GM18951 (cell line): Measurements from ENCODE around the gene MAB21L4.

Experiments used
- POLR2A ChIP-seq: IDR thresholded peaks from 4 replicates; pipeline ENCODE4 v1.6.1; 2011; ENCODE audit warnings: mild to moderate bottlenecking; ENCODE audit not compliant: insufficient read length, insufficient read depth; ENCODE audit errors: extremely low read depth
- in situ Hi-C: fragments of 300-500 bp; cut with MboI; formaldehyde crosslinking; loops from one replicate; pipeline ENCODE4 v1.12.0; 2022; ENCODE audit warnings: low sequenced_read_pairs, mixed read lengths, inconsistent platforms; ENCODE audit not compliant: unreplicated experiment

MAB21L4 gene

DNA sequence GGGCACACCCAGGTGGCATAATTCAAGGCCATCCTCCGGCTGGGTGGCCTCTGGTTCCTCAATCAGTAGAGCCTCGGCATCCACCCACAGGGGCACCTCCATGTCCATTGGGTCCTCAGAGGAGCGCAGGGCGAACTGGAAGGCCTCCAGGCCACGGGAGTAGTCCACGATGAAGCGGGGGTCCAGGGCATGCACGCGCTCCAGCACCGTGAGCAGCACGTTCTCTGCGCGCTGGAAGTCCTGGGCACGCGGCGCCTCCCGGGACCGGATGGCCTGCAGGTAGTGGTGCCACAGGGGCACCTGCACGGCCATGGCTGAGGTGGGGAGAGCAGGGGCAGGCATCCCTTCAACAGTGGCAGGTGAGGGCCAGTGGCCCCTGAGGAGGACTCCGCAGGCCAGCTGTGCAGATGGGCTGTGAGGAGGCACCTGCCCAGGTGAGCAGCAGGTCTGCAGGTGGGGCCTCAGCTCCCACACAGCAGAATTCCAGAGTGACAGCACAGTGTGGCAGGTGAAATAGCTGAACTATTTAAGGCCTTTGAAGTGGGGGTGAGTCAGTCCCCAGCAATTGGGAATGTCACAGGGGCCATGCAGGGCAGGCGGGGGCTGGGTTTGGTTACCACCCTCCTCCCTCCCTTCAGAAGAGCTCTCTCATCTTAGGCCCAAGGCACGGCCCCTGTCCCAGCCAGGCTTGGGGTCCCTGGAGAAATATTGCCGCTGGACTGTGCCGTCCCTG, at the start of gene MAB21L4:
Gene MAB21L4, minus strand, starts transcription at position 501 of the 733 bp plus-strand sequence. Its CDS starts 159 bp downstream, at position 342.
- in situ Hi-C loops = no loop called here
- TF ChIP-seq POLR2A = no peak

DNA sequence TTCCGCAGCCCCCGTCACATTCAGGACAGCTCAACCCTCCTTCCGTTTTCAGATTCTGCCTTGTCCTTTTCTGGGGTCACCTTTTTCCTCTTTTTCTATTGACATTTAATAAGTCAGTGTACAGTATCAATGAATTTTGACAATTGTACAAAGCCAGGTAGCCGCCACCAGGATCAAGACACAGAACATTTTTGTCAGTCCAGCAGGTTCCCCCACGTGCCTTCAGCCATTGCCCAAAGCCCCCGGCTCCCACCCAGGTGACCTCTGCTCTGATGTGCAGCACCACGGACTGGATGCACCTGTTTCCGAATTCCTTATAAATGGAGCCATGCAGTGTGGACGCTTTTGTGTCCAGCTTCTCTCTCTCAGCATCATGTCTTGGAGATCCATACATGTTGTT, 40.1 kb upstream of the MAB21L4 start:
- TF ChIP-seq POLR2A = no peak
- in situ Hi-C loops = no loop called here

DNA sequence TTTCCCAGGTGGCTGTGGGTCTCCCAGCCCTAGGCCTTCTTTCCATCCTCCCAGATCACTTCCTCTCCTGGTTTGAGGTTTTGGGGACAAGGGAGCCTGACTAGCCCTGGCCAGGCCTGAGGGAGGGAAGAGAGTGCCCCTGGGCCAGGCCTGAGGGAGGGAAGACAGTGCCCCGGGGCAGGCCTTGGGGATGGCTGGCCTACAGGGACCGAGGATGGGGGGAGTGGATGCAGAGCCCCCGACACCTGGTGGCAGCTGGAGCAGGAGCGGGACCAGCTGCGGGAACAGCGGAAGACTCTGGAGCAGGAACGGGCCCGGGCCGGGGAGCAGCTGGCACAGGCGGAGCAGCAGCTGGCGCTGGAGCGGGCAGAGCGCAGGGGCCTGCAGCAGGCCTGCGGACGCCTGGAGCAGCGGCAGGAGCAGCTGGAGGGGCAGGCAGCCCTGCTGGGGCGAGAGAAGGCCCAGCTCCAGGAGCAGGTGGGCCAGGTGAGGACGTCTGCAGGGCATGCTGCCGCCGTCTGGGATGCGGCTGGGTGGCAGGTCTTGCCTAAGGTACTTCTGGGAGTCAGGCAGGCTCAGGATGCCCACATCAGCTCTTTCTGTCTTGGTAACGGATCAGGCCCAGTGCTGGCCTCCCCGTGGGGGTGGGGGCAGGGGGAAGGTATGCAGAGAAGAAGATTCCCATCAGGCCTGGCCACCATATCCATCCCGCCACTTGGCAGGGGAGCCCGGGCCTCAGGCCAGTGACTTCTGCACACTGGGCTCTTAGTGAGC, 39.3 kb upstream of the MAB21L4 start:
- no peak for TF ChIP-seq POLR2A
- in situ Hi-C loops = no loop called here

DNA sequence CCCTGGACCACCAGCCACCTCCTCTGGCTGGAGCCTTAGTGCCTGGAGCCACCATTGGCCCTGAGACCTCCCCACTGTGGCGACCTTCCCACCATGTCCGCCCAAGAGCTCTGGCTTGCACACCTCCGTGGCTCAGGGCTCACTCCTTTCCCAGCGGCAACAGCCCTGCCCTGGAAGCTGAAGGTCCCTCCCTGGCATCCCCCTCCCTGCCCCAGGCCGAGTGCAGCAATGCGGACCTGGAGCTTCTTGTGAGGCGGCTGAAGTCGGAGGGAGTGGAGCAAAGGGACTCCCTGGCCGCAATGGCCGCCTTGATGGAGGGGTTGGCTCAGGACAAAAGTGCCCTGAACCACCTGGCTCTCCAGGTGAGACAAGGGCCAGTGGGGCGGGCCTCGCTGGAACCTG, 38.7 kb upstream of the MAB21L4 start:
- no peak for TF ChIP-seq POLR2A
- in situ Hi-C loops = no loop called here

DNA sequence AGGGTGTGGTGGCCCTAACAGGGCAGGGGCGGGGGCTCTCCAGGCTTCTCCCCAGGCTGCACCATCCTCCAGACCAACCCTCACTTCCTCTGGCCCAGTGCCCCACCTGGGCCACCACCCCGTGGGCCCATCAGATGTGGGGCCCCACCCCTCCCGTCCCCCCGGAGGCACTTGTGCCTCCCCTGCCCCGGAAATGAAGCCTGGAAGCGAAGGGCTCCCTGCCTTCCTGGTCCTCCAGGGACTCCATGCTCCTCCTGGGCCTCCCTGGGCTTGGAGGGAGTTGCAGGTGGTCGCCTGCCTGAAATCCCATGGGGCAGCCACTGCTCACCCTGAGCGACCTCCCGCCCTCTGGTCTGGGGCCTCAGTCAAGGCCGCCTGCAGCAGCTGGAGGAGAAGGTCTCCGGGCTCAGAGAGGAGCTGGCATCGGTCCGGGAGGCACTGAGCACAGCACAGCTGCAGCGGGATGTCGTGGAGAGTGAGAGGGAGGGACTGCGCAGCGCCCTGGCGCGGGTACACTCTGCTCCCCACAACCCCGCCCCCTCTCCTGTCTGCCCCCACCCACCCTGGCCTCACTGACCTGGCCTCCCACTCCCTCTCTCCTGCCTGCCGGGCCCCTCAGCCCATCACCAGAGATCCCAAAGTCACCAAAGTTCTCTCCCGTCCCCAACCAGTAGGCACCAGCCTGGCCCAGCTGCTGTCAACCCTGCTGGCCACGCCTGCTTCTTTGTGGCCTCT, 38.2 kb upstream of the MAB21L4 start:
- no peak for TF ChIP-seq POLR2A
- in situ Hi-C loops = no loop called here

DNA sequence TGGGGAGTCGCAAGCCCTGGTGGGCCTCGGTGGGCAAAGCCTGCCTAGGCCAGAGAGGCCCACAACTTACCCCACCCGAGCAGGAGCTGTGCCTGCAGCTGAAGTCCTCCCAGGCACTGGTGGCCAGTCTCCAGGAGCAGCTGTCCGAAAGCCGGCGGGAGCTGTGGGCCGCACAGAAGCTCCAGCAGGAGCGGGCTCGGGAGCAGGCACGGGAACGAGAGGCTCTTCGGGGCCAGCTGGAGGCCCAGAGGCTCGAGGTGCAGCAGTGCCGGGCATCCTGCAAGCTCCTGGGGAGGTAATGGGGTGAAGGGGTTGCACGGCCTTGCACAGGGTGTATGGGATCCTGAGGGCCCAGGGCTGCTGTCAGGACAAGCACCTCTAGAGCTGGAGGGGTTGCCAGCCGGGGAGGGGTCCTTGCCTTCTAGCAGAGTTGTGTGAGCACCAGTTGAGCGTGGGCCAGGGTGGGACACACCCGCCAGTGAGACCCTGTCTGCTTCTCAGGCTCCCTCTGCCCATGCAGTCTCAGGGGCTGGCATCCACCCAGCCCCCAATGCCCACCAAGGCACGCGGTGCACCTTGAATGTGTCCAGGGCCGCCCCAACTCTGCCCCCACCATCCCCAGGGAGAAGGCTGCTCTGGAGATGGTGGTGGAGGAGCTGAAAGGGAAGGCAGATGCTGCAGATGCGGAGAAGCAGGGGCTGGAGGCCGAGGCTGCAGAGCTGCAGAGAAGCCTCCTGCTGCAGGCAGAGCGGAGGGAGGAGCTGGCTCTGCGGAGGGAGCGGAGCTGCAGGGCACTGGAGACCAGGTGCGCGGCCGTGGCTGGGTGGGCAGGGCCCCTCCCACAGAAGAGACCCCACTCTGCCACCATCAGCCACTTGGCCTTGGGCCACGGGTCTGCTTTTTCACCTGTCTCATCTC, 37.4 kb upstream of the MAB21L4 start:
- in situ Hi-C loops = no loop called here

DNA sequence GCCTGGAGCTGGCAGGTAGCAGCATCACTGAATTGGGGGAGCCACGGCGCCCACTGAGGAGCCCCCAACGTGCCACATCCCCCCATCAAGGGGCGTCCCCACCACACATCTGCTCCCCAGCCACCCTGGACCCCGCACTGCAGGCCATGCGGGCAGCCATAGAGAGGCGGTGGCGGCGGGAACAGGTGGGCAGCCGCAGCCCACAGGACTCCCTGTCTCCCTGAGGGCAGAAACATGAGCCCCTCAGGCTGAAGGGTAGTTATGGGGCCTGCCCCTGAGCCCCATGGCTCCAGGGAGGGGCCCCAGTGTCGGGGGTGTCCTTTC, 36.7 kb upstream of the MAB21L4 start:
- no peak for TF ChIP-seq POLR2A
- in situ Hi-C loops = no loop called here

More for the DNA sequence above, 37.4 kb upstream of the MAB21L4 start:
- no peak for TF ChIP-seq POLR2A

DNA sequence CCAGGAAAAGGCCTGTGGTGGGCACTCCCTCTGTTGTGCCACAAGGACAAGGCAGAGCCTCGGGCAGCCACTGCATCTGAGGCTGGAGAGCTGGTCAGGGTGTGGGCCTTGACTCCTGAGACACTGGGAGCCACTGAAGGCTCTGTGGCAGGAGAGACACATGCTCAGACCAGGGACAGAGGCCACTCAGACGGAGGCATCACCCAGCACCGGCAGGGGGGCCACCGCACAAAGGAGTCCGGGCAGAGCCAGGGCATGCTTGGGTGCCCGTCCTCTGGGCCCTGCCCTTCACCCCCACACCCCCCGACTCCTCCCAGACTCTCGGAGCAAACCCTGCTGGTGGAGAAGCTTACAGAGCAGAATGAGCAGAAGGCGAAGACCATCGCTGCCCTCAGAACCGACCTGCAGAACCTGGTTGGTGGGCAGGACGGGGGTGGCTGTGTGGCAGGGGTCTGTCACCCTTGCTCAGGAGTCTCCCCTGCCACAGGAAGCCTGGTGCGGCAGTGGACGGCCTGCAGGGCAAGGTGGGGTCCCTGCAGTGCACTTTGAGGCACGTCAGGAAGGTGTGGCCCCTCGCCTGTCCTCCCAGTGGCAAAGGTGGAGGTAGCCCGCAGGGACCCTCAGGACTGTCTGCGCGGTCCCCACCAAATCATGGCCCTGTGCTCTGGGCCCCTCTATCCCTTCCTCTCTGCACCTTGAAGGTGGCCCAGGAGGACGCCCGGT, 36.2 kb upstream of the MAB21L4 start:
- in situ Hi-C loops = no loop called here
- TF ChIP-seq POLR2A = no peak

DNA sequence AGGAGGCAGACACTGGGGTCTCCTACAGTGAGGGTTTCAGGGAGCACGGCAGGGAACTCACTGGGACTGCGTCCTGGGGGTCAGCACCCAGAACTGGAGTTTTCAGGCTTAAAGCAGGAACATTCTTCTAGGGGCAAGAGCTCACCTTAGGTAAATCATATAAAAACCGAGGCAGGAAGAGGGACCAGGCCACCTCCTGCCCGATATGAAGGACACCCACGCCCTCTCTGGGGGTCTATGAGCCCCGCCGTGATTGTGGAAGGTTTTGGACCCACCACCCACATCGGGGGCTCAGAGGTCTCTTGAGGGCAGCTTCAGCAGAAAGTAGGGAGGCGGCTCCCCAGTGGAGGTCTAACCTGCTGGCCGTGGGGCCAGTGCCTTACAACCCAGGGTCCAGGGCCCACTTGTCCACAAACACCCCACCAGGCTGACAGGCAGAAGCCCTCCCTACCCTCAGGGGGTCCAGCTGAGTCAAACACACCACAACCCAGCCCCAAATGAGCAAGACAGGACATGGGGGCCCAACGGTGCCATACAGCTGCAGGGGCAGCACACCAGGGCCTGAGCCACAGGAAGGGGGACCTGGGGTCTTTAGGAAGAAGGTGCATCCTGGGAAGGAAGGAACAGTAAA, 35.5 kb upstream of the MAB21L4 start:
- in situ Hi-C loops = no loop called here
- TF ChIP-seq POLR2A = no peak

DNA sequence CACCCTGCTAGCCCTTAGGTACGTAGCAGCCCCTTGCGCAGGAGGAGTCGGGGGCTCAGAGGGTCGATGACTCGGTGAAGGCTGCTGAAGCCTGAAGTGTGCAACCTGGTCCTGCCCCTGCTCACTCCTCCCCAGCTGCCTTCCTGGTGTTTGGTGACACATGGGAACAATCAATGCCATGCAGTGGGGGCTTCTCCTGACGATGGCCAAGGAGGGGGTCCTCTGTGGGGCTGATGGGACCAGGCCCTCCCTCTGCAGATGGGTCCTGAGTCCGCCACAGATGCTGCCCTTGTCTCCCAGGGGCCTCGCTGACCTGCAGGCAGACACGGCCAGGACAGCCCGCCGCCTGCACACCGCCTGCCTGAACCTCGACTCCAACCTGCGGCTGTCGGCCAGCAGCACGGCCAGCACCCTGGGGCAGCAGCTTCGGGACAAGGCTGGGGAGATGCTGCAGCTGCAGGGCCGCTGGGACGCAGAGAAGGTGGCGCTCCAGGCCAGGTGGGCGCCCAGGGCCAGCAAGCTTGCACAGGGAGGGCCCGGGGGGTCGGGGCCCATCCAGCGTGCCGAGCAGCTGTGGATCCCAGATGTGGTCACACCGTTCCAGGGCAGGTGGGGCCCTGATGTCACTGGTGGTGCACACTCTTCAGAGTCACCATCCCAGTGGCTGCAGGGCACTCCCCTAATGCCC, 34.8 kb upstream of the MAB21L4 start:
- in situ Hi-C loops = no loop called here
- no peak for TF ChIP-seq POLR2A

DNA sequence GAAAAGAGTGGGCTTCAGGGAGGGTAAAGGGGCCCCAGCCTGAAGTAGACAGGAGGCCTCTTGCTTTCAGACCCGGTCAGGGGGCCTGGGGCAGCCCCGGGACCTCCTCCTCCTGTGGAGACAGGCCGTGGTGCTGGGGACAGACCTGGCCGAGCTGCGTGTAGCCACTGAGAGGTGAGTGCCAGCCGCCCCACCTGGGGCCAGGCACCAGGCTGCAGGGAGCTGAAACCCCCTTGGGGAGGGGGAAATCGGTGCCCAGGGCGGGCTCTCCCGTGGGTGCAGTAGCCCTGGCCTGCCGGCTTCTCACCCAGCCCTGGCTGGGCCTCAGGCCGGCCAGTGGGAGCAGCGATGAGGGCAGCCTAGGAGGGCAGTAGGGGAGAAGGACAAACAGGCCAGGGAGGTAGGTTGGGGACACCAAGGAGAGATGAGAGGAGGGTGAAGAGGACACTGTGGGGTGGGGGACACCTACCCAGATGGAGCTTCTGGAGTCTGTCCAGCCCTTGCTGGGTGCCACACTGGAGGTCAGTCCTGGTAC, 34.2 kb upstream of the MAB21L4 start:
- in situ Hi-C loops = no loop called here
- no peak for TF ChIP-seq POLR2A
